AG04450 (cell line): Measurements from ENCODE around the gene FCHSD1. TPM values are rescaled to one million over a fixed set of nuclear protein-coding genes. Genes with fewer than 3 reads are reported as not detected.

ENCODE experiments used
- CTCF ChIA-PET: fragments of 300-600, 350-600 bp; formaldehyde crosslinking; extraction: SDS; loops from one replicate; lab custom pipeline; 2022; ENCODE audit warnings: antibody characterized with exemption, inconsistent platforms; lab: Charles Lee
- POLR2A ChIA-PET: fragments of 350-600 bp; formaldehyde crosslinking; extraction: SDS; loops from one replicate; lab custom pipeline; 2021; ENCODE audit warnings: antibody characterized with exemption, inconsistent platforms; lab: Yijun Ruan, JAX
- DNase-seq: peaks from one replicate; pipeline ENCODE4 v3.0.0-alpha.2; 2011; ENCODE audit warnings: low read depth, low spot score
- H3K27ac ChIP-seq: one replicate; pipeline ENCODE4 v1.5.1; 2012; ENCODE audit warnings: low read depth, low read length, control low read depth
- H3K27me3 ChIP-seq: one replicate; pipeline ENCODE4 v1.6.0; 2012; ENCODE audit warnings: low read length; ENCODE audit not compliant: control insufficient read depth, insufficient read depth
- H3K4me3 ChIP-seq: 2 replicates; pipeline ENCODE4 v1.5.1; 2011; ENCODE audit warnings: mild to moderate bottlenecking, low read depth, low read length, control low read depth
- H3K9me3 ChIP-seq: 2 replicates; pipeline ENCODE4 v1.5.1; 2012; ENCODE audit warnings: low read length; ENCODE audit not compliant: control insufficient read depth, insufficient read depth
- polyA plus RNA-seq: library from polyadenylated mRNA; depleted of rRNA; stranded (reverse); fragments of >200 nt; gene quantifications from 2 replicates; pipeline ENCODE4 v1.2.3, GENCODE V29; 2011
- TF ChIP-seq, protein P1 (sequence below): IDR thresholded peaks from 2 replicates; pipeline ENCODE4 v1.5.1; 2011; ENCODE audit warnings: low read depth, low read length, control low read depth, inconsistent platforms

FCHSD1 gene
- polyA plus RNA-seq, 1 experiment = 28.1 TPM

DNA sequence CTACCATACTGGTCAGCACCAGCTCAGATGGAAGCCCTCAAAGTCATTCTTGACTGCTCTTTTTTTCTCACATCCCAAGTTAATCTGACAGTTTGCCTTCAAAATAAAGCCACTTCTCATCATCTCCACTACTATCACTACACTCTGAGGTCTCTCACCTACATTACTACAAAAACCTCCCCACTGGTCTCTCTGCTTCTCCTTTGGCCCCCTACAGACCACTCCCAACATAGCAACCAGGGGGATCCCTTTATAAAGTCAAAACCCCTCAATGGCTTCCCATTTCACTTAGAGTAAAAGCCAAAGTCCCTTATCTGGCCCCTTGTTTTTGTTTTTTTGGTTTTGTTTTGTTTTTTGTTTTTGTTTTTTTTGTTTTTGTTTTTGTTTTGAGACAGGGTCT, 26.2 kb upstream of the FCHSD1 start:
- Histone ChIP-seq H3K27me3 (no peaks in the 10 kb centered on the region), H3K27ac (no peak overlapping the region), H3K4me3 (no peak overlapping the region), H3K9me3 (no peaks in the 10 kb centered on the region)
- CTCF ChIA-PET = interaction anchor here (0.6 to 1.6 kb wide), 2 partner anchors 14 to 85 kb away, joined by 3 to 7 read pairs; no protein-coding TSS in a partner anchor
- TF ChIP-seq, protein P1, sequence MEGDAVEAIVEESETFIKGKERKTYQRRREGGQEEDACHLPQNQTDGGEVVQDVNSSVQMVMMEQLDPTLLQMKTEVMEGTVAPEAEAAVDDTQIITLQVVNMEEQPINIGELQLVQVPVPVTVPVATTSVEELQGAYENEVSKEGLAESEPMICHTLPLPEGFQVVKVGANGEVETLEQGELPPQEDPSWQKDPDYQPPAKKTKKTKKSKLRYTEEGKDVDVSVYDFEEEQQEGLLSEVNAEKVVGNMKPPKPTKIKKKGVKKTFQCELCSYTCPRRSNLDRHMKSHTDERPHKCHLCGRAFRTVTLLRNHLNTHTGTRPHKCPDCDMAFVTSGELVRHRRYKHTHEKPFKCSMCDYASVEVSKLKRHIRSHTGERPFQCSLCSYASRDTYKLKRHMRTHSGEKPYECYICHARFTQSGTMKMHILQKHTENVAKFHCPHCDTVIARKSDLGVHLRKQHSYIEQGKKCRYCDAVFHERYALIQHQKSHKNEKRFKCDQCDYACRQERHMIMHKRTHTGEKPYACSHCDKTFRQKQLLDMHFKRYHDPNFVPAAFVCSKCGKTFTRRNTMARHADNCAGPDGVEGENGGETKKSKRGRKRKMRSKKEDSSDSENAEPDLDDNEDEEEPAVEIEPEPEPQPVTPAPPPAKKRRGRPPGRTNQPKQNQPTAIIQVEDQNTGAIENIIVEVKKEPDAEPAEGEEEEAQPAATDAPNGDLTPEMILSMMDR = peak; percentile 29
- no peak for DNase-seq
- POLR2A ChIA-PET = no interaction called here

DNA sequence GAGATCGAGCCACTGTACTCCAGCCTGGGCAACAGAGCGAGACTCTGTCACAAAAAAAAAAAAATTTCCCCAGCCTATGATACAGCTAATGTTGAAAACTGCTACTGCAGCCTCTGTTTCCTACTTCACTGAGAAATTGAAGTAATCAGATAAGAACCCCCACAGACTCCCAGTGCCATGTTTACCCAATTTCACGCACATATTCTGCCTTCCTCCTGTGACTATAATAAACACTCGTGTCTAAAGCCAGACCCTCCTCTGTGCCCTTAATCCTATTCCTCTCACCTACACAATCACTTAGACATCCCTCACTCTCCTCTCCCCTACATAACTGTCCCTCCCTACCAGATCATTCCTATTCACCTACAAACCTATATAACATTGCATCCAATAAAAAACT, 24.5 kb upstream of the FCHSD1 start:
- Histone ChIP-seq H3K27me3 (no peaks in the 10 kb centered on the region), H3K4me3 (no peak overlapping the region), H3K27ac (no peak overlapping the region), H3K9me3 (no peaks in the 10 kb centered on the region)
- POLR2A ChIA-PET = no interaction called here
- CTCF ChIA-PET = interaction anchor here (0.6 to 1.2 kb wide), 2 partner anchors 24 to 285 kb away, joined by 3 to 5 read pairs; partner anchors contain the start of gene FCHSD1
- no peak for DNase-seq
- TF ChIP-seq, protein P1 = no peak

DNA sequence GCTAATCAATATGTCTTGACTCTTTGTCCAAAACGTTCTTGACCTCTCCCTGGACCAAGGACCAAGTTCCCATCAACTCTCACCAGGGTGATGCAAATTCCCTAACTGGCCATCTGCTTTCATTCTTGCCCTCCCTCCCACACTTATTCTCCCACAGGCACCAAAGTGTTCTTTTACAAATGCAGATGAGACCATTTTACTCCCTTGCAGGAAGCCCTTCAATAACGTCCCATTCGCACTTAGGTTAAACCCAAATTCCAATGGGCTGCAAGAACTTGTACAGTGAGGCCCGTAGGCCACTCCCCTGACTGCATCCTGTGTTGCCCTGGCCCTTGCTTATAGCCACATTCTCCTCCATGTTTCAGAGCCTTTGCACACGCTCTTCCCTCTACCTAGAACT, 23.5 kb upstream of the FCHSD1 start:
- DNase-seq = no peak
- no peaks in the 10 kb centered on the region for H3K27me3 ChIP-seq
- POLR2A ChIA-PET = no interaction called here

DNA sequence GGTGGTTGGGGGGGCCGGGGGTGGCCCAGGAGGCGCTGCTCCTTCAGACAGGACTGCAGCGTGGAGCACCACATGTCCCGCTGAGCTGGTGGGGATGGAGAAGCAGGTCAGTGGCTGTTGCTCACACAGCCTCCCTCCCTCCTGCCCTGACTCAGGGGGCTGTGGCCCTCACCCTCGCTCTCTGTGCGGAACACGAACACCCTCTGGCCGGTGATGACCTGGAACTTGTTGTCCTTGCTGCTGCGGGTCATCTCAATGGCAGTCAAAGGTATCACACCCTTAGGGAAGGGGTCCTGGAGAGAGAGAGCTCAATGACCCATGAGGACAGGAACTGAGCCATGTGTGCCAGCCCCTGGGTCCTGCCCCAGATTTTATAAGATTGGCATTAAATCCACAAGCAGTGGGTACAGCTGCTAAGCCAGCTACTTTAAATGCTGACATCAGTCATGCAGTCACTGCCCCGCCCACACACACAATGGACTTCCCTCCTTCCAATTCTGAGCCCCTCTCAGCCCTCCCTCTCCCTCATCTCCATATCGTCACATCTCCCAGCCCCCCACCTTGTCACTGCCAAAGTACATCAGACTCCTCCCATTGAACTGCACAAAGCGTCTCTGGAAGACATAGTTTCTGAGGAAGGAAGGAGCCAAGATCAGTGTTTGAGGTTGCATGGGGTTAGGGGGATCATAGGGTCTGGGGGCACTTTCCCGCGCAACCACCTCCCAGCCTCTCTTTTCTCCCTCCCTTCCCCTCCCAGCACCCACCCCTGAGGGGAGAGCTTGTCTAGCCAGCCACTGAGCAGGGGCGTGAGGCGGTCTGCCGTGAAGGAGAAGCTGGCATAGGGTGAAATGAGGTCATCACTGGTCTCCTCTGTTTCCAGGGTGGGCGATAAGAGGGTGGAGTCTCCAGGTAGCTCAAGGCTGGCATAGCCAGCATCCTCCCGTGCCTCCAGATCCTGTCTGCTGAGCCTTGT, 21.9 kb upstream of the FCHSD1 start:
- CTCF ChIA-PET = interaction anchor here (0.6 to 1.6 kb wide), 5 partner anchors 9 to 1269 kb away, joined by 3 to 7 read pairs (median 3); no protein-coding TSS in a partner anchor
- Histone ChIP-seq H3K27ac (no peak overlapping the region), H3K4me3 (no peak overlapping the region), H3K9me3 (no peaks in the 10 kb centered on the region), H3K27me3 (no peaks in the 10 kb centered on the region)
- TF ChIP-seq, protein P1 = no peak
- POLR2A ChIA-PET = interaction anchor here (0.6 kb wide), 1 partner anchor 20 kb away, joined by 3 read pairs; no protein-coding TSS in a partner anchor
- no peak for DNase-seq

More for the DNA sequence above, 23.5 kb upstream of the FCHSD1 start:
- CTCF ChIA-PET = no interaction called here
- no peaks in the 10 kb centered on the region for H3K9me3 ChIP-seq
- TF ChIP-seq, protein P1 = no peak
- no peak overlapping the region for H3K4me3 ChIP-seq
- no peak overlapping the region for H3K27ac ChIP-seq
